GM12878 (cell line): ENCODE measurements around the gene SUPT3H.

Experiments
- CTCF ChIP-seq, 3 experiments: IDR thresholded peaks in 2 of 3; conservative IDR thresholded peaks in 1 of 3; 2 replicates each; pipeline ENCODE4 v1.5.1; 2011; ENCODE audit warnings: low read depth in 3 of 3, low read length in 3 of 3, mild to moderate bottlenecking in 3 of 3, control low read depth in 2 of 3, moderate library complexity in 2 of 3, inconsistent platforms in 1 of 3, mixed read lengths in 1 of 3; ENCODE audit not compliant: control insufficient read depth in 2 of 3, insufficient read depth in 1 of 3; ENCODE audit errors: extremely low read depth in 1 of 3
- ESRRA ChIP-seq: IDR thresholded peaks from 2 replicates; pipeline ENCODE4 v1.6.1; 2012; ENCODE audit warnings: mild to moderate bottlenecking, low read length, improper control_type of control experiment
- EZH2 ChIP-seq: IDR thresholded peaks from 2 replicates; pipeline ENCODE4 v1.6.1; 2012; ENCODE audit warnings: low read depth, mild to moderate bottlenecking, control low read depth, inconsistent platforms, low read length, borderline replicate concordance; ENCODE audit not compliant: control insufficient read depth
- POLR2AphosphoS5 ChIP-seq: IDR thresholded peaks from 2 replicates; pipeline ENCODE4 v1.6.1; 2011; ENCODE audit warnings: mild to moderate bottlenecking, low read length, inconsistent platforms
- PRDM15 ChIP-seq: fragments of 450-650 bp; formaldehyde crosslinking; IDR thresholded peaks from 2 replicates; pipeline ENCODE4 v1.4.0; 2020; ENCODE audit warnings: mild to moderate bottlenecking, moderate library complexity
- SMAD1 ChIP-seq: fragments of 450-650 bp; IDR thresholded peaks from 2 replicates; pipeline ENCODE4 v1.6.1; 2018; ENCODE audit warnings: mild to moderate bottlenecking, low read depth; ENCODE audit not compliant: partially characterized antibody

GRCh38 chr6:45003387-45003786 lies 374.3 kb downstream of the SUPT3H start:
- no peak for TF ChIP-seq ESRRA
- TF ChIP-seq POLR2AphosphoS5 = no peak
- no peak for TF ChIP-seq CTCF (IDR thresholded peaks at IDR 0.05 in 2 of 3, conservative IDR thresholded peaks at IDR 0.05 in 1 of 3; ENCODE audit: control insufficient read depth in 2 of 3, extremely low read depth in 1 of 3, insufficient read depth in 1 of 3, low read depth in 3 of 3, low read length in 3 of 3)
- no peak for TF ChIP-seq SMAD1
- no peak for TF ChIP-seq EZH2
- no peak for TF ChIP-seq PRDM15 (CRISPR knock-in tag)
